ENCODE results near the gene GALNT18. TPM values are rescaled to one million over a fixed set of nuclear protein-coding genes. Genes with fewer than 3 reads are reported as not detected.

GALNT18 gene
- total and polyA plus RNA-seq, 3 experiments from 2014 or later = 1.3 TPM; not detected in 1

GRCh38 chr11:11605821-11606450 lies 15.9 kb downstream of the GALNT18 start:
- no peak overlapping the region for H3K27ac Mint-ChIP-seq
- no peaks in the 10 kb centered on the region for H3K36me3 ChIP-seq (ENCODE audit: insufficient read depth, low read length)
- no peak overlapping the region for H3K4me3 ChIP-seq (ENCODE audit: low read length)

GRCh38 chr11:11605181-11605580 lies 16.6 kb downstream of the GALNT18 start:
- Histone ChIP-seq H3K4me1 (ENCODE audit: insufficient read depth, low read length) (no peaks in the 10 kb centered on the region), H3K9me3 (ENCODE audit: low read length) (no peaks in the 10 kb centered on the region), H3K4me3 (ENCODE audit: low read length) (no peak overlapping the region), H3K27me3 (ENCODE audit: insufficient read depth, low read length, poor library complexity, severe bottlenecking) (no peaks in the 10 kb centered on the region), H3K27ac (ENCODE audit: low read depth, low read length) (no peak overlapping the region), H3K36me3 (ENCODE audit: insufficient read depth, low read length) (no peaks in the 10 kb centered on the region)
- ChIA-PET POLR2A (no interaction called here), CTCF (no interaction called here)
- peaks cover 16 to 45% of the 10 kb centered on the region in 2 donors for H3K27me3 Mint-ChIP-seq
- no peaks in the 10 kb centered on the region for H3K36me3 Mint-ChIP-seq
- no peaks in the 10 kb centered on the region for H3K4me1 Mint-ChIP-seq
- no peak overlapping the region for H3K4me3 Mint-ChIP-seq
- peaks cover 0 to 10% (median 0%) of the 10 kb centered on the region in 5 donors for H3K9me3 Mint-ChIP-seq
- DNase-seq = no peak
- no peak overlapping the region for H3K27ac Mint-ChIP-seq

More at GRCh38 chr11:11605821-11606450, 15.9 kb downstream of the GALNT18 start:
- no peaks in the 10 kb centered on the region for H3K9me3 ChIP-seq (ENCODE audit: low read length)
- DNase-seq = no peak
- Mint-ChIP-seq H3K4me1 (no peaks in the 10 kb centered on the region), H3K36me3 (no peaks in the 10 kb centered on the region), H3K4me3 (no peak overlapping the region), H3K27me3 (peaks cover 18 to 47% of the 10 kb centered on the region in 2 donors), H3K9me3 (peaks cover 0 to 6% (median 0%) of the 10 kb centered on the region in 5 donors)
- ChIA-PET CTCF (no interaction called here), POLR2A (no interaction called here)
- no peaks in the 10 kb centered on the region for H3K27me3 ChIP-seq (ENCODE audit: insufficient read depth, low read length, poor library complexity, severe bottlenecking)
- H3K4me1 ChIP-seq (ENCODE audit: insufficient read depth, low read length) = no peaks in the 10 kb centered on the region
- H3K27ac ChIP-seq (ENCODE audit: low read depth, low read length) = no peak overlapping the region

GRCh38 chr11:11604370-11604990 lies 17.3 kb downstream of the GALNT18 start:
- DNase-seq = no peak
- Mint-ChIP-seq H3K4me3 (no peak overlapping the region), H3K27me3 (peaks cover 16 to 40% of the 10 kb centered on the region in 2 donors), H3K4me1 (no peaks in the 10 kb centered on the region), H3K9me3 (peaks cover 0 to 10% (median 0%) of the 10 kb centered on the region in 5 donors), H3K36me3 (no peaks in the 10 kb centered on the region), H3K27ac (no peak overlapping the region)
- Histone ChIP-seq H3K9me3 (ENCODE audit: low read length) (no peaks in the 10 kb centered on the region), H3K4me1 (ENCODE audit: insufficient read depth, low read length) (no peaks in the 10 kb centered on the region), H3K36me3 (ENCODE audit: insufficient read depth, low read length) (no peaks in the 10 kb centered on the region), H3K27ac (ENCODE audit: low read depth, low read length) (no peak overlapping the region), H3K27me3 (ENCODE audit: insufficient read depth, low read length, poor library complexity, severe bottlenecking) (no peaks in the 10 kb centered on the region), H3K4me3 (ENCODE audit: low read length) (no peak overlapping the region)
- ChIA-PET POLR2A (no interaction called here), CTCF (no interaction called here)

GRCh38 chr11:11602011-11602410 lies 19.8 kb downstream of the GALNT18 start:
- Mint-ChIP-seq H3K4me3 (no peak overlapping the region), H3K9me3 (peaks cover 0 to 10% (median 0%) of the 10 kb centered on the region in 5 donors), H3K27me3 (peaks cover 8 to 37% of the 10 kb centered on the region in 2 donors), H3K4me1 (no peaks in the 10 kb centered on the region), H3K36me3 (no peaks in the 10 kb centered on the region), H3K27ac (no peak overlapping the region)
- no peaks in the 10 kb centered on the region for H3K27me3 ChIP-seq (ENCODE audit: insufficient read depth, low read length, poor library complexity, severe bottlenecking)
- CTCF ChIA-PET = no interaction called here
- no peak overlapping the region for H3K27ac ChIP-seq (ENCODE audit: low read depth, low read length)
- POLR2A ChIA-PET = no interaction called here
- no peaks in the 10 kb centered on the region for H3K9me3 ChIP-seq (ENCODE audit: low read length)
- no peaks in the 10 kb centered on the region for H3K36me3 ChIP-seq (ENCODE audit: insufficient read depth, low read length)
- H3K4me1 ChIP-seq (ENCODE audit: insufficient read depth, low read length) = no peaks in the 10 kb centered on the region
- H3K4me3 ChIP-seq (ENCODE audit: low read length) = no peak overlapping the region
- no peak for DNase-seq

- no peak overlapping the region for H3K4me3 ChIP-seq (ENCODE audit: low read length)
- H3K4me1 ChIP-seq (ENCODE audit: insufficient read depth, low read length) = no peaks in the 10 kb centered on the region
- Mint-ChIP-seq H3K9me3 (peaks cover 0 to 10% (median 0%) of the 10 kb centered on the region in 5 donors), H3K27ac (no peak overlapping the region), H3K36me3 (no peaks in the 10 kb centered on the region), H3K27me3 (peaks cover 7 to 31% of the 10 kb centered on the region in 2 donors), H3K4me3 (no peak overlapping the region), H3K4me1 (no peaks in the 10 kb centered on the region)
- H3K9me3 ChIP-seq (ENCODE audit: low read length) = no peaks in the 10 kb centered on the region
- H3K27ac ChIP-seq (ENCODE audit: low read depth, low read length) = no peak overlapping the region
- H3K36me3 ChIP-seq (ENCODE audit: insufficient read depth, low read length) = no peaks in the 10 kb centered on the region
- H3K27me3 ChIP-seq (ENCODE audit: insufficient read depth, low read length, poor library complexity, severe bottlenecking) = no peaks in the 10 kb centered on the region
- ChIA-PET CTCF (no interaction called here), POLR2A (no interaction called here)
- no peak for DNase-seq
Observed at GRCh38 chr11:11600288-11600687, 21.5 kb downstream of the GALNT18 start.

GRCh38 chr11:11598243-11598642 lies 23.6 kb downstream of the GALNT18 start:
- H3K27ac Mint-ChIP-seq = no peak overlapping the region
- Histone ChIP-seq H3K9me3 (ENCODE audit: low read length) (no peaks in the 10 kb centered on the region), H3K4me3 (ENCODE audit: low read length) (no peak overlapping the region), H3K36me3 (ENCODE audit: insufficient read depth, low read length) (no peaks in the 10 kb centered on the region), H3K27me3 (ENCODE audit: insufficient read depth, low read length, poor library complexity, severe bottlenecking) (no peaks in the 10 kb centered on the region), H3K4me1 (ENCODE audit: insufficient read depth, low read length) (no peaks in the 10 kb centered on the region), H3K27ac (ENCODE audit: low read depth, low read length) (no peak overlapping the region)
- peaks cover 7 to 20% of the 10 kb centered on the region in 2 donors for H3K27me3 Mint-ChIP-seq
- no peak for DNase-seq
- no peak overlapping the region for H3K4me3 Mint-ChIP-seq
- CTCF ChIA-PET = no interaction called here
- peaks cover 0 to 10% (median 0%) of the 10 kb centered on the region in 5 donors for H3K9me3 Mint-ChIP-seq
- POLR2A ChIA-PET = no interaction called here
- H3K4me1 Mint-ChIP-seq = no peaks in the 10 kb centered on the region
- no peaks in the 10 kb centered on the region for H3K36me3 Mint-ChIP-seq

- Mint-ChIP-seq H3K4me3 (no peak overlapping the region), H3K27me3 (no peaks in the 10 kb centered on the region), H3K27ac (no peak overlapping the region), H3K36me3 (no peaks in the 10 kb centered on the region), H3K9me3 (no peaks in the 10 kb centered on the region), H3K4me1 (no peaks in the 10 kb centered on the region)
- CTCF ChIA-PET = no interaction called here
- H3K4me1 ChIP-seq (ENCODE audit: insufficient read depth, low read length) = no peaks in the 10 kb centered on the region
- H3K4me3 ChIP-seq (ENCODE audit: low read length) = no peak overlapping the region
- no peak overlapping the region for H3K27ac ChIP-seq (ENCODE audit: low read depth, low read length)
- no peak for DNase-seq
- no peaks in the 10 kb centered on the region for H3K9me3 ChIP-seq (ENCODE audit: low read length)
- H3K27me3 ChIP-seq (ENCODE audit: insufficient read depth, low read length, poor library complexity, severe bottlenecking) = no peaks in the 10 kb centered on the region
- no peaks in the 10 kb centered on the region for H3K36me3 ChIP-seq (ENCODE audit: insufficient read depth, low read length)
- POLR2A ChIA-PET = no interaction called here
Observed at GRCh38 chr11:11594162-11594561, 27.6 kb downstream of the GALNT18 start.

- ChIA-PET POLR2A (no interaction called here), CTCF (no interaction called here)
- no peaks in the 10 kb centered on the region for H3K27me3 Mint-ChIP-seq
- no peak overlapping the region for H3K27ac ChIP-seq (ENCODE audit: low read depth, low read length)
- H3K36me3 ChIP-seq (ENCODE audit: insufficient read depth, low read length) = no peaks in the 10 kb centered on the region
- H3K27me3 ChIP-seq (ENCODE audit: insufficient read depth, low read length, poor library complexity, severe bottlenecking) = no peaks in the 10 kb centered on the region
- no peaks in the 10 kb centered on the region for H3K36me3 Mint-ChIP-seq
- no peak overlapping the region for H3K4me3 ChIP-seq (ENCODE audit: low read length)
- no peaks in the 10 kb centered on the region for H3K4me1 Mint-ChIP-seq
- no peak overlapping the region for H3K4me3 Mint-ChIP-seq
- no peaks in the 10 kb centered on the region for H3K9me3 Mint-ChIP-seq
- DNase-seq = no peak
- H3K9me3 ChIP-seq (ENCODE audit: low read length) = no peaks in the 10 kb centered on the region
- H3K27ac Mint-ChIP-seq = no peak overlapping the region
- no peaks in the 10 kb centered on the region for H3K4me1 ChIP-seq (ENCODE audit: insufficient read depth, low read length)
Observed at GRCh38 chr11:11592146-11592684, 29.6 kb downstream of the GALNT18 start.
